Activated naive CD8-positive, alpha-beta T cell treated with anti-CD3 and anti-CD28 coated beads, Interleukin-2, amount 10 ng/mL, durations not matched to agents 7 days and 5 days (primary cell): Measurements from ENCODE around the gene HSPD1. TPM values are rescaled to one million over a fixed set of nuclear protein-coding genes. Genes with fewer than 3 reads are reported as not detected.
"Not testable (repeated sequence)": the region's sequence is repeated elsewhere in the genome, so short reads cannot be mapped to it uniquely, and the experiment has no call there.

Source experiments
- ATAC-seq: fragments of 150-1000 bp; cut with Tn5 transposase; one replicate; pipeline ENCODE4 v1.10.0; 2021; ENCODE audit warnings: low read depth, moderate library complexity
- POLR2A ChIA-PET: fragments of 350-600 bp; sonication (Branson Sonifier 250); formaldehyde crosslinking; loops from one replicate; lab custom pipeline; 2021; ENCODE audit warnings: antibody characterized with exemption; lab: Charles Lee
- DNase-seq: peaks from one replicate; pipeline ENCODE4 v3.0.0; 2021
- H3K27ac Mint-ChIP-seq: one replicate; pipeline ENCODE4 v1.8.0; 2022; ENCODE audit warnings: mild to moderate bottlenecking, mixed read lengths
- H3K27me3 Mint-ChIP-seq: one replicate; pipeline ENCODE4 v1.8.0; 2022; ENCODE audit warnings: mild to moderate bottlenecking, moderate library complexity, mixed read lengths
- H3K36me3 Mint-ChIP-seq: one replicate; pipeline ENCODE4 v1.8.0; 2021; ENCODE audit warnings: mild to moderate bottlenecking, mixed read lengths
- H3K4me1 Mint-ChIP-seq: one replicate; pipeline ENCODE4 v1.8.0; 2021; ENCODE audit warnings: mixed read lengths
- H3K4me3 Mint-ChIP-seq: one replicate; pipeline ENCODE4 v1.8.0; 2022; ENCODE audit warnings: mild to moderate bottlenecking, moderate library complexity, mixed read lengths
- H3K9me3 Mint-ChIP-seq: one replicate; pipeline ENCODE4 v1.8.0; 2021; ENCODE audit warnings: mixed read lengths
- total RNA-seq, 2 experiments: library from RNA; stranded (reverse); gene quantifications; one replicate each; pipeline ENCODE4 v1.2.3, GENCODE V29; 2021

The HSPD1 gene
- total RNA-seq, 2 experiments from 2014 or later: 190 to 195 TPM

DNA sequence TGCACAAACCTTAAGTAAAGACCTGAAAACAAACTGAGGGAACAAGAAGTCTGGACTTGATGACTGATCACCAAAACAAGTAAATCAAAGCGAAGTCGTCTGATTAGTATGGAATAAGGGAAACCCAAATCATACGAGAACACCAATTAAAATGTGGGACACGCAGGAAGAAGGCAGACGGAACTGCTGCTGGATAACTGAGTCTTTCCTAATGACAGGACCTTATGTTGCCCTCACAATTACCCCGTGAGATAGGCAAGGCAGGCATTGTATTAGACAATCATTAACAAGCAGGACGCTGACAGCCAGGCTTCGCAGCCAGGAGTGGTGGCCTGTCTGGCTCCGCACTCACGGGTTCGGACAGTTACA, 46.9 kb downstream of the HSPD1 start:
- H3K27ac Mint-ChIP-seq: peak overlapping the region; percentile 96
- H3K36me3 Mint-ChIP-seq: peaks cover 5% of the 10 kb centered on the region
- peaks cover 22% of the 10 kb centered on the region for H3K4me1 Mint-ChIP-seq
- DNase-seq (no peak), ATAC-seq (no peak)
- POLR2A ChIA-PET: interaction anchor here (0.5 to 3.9 kb wide), 18 partner anchors 9 to 528 kb away, joined by 3 to 75 read pairs (median 4); partner anchors contain the start of genes HSPD1, HSPE1, MOB4 and PGAP1
- no peaks in the 10 kb centered on the region for H3K27me3 Mint-ChIP-seq
- no peaks in the 10 kb centered on the region for H3K9me3 Mint-ChIP-seq
- H3K4me3 Mint-ChIP-seq: peak overlapping the region; percentile 88

DNA sequence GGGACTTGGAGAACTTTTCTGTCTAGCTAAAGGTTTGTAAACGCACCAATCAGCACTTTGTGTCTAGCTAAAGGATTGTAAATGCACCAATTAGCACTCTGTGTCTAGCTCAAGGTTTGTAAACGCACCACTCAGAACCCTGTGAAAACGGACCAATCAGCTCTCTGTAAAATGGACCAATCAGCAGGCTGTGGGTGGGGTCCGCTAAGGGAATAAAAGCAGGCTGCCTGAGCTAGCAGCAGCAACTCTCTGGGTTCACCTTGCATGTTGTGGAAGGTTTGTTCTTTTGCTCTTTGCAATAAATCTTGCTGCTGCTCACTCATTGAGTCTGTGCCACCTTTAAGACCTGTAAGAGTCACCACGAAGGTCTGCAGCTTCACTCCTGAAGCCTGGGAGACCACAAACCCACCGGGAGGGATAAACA, 48.7 kb downstream of the HSPD1 start:
- H3K36me3 Mint-ChIP-seq, H3K9me3 Mint-ChIP-seq, ATAC-seq, H3K27me3 Mint-ChIP-seq, DNase-seq, H3K4me3 Mint-ChIP-seq: not testable (repeated sequence)
- Mint-ChIP-seq H3K27ac (peak overlapping the region; percentile 48), H3K4me1 (peaks cover 18% of the 10 kb centered on the region)
- POLR2A ChIA-PET: interaction anchor here (0.6 to 1.7 kb wide), 4 partner anchors 8 to 49 kb away, joined by 3 to 9 read pairs (median 4); partner anchors contain the start of genes HSPD1, HSPE1 and SF3B1

GRCh38 chr2:197450465-197450864, 49.2 kb downstream of the HSPD1 start:
- Mint-ChIP-seq H3K27ac (no peak overlapping the region), H3K36me3 (no peaks in the 10 kb centered on the region), H3K4me3 (no peak overlapping the region), H3K9me3 (no peaks in the 10 kb centered on the region), H3K27me3 (peaks cover 3% of the 10 kb centered on the region), H3K4me1 (peaks cover 18% of the 10 kb centered on the region)
- no peak for ATAC-seq
- no peak for DNase-seq
- POLR2A ChIA-PET: interaction anchor here (0.6 to 1.7 kb wide), 4 partner anchors 8 to 49 kb away, joined by 3 to 9 read pairs (median 4); partner anchors contain the start of genes HSPD1, HSPE1 and SF3B1

GRCh38 chr2:197446844-197447243, 52.8 kb downstream of the HSPD1 start:
- ATAC-seq (no peak), DNase-seq (no peak)
- Mint-ChIP-seq H3K36me3 (no peaks in the 10 kb centered on the region), H3K27ac (no peak overlapping the region), H3K4me3 (no peak overlapping the region), H3K4me1 (peaks cover 7% of the 10 kb centered on the region), H3K9me3 (no peaks in the 10 kb centered on the region), H3K27me3 (peaks cover 5% of the 10 kb centered on the region)
- POLR2A ChIA-PET: interaction anchor here (1.0 kb wide), 1 partner anchor 11 kb away, joined by 3 read pairs; no protein-coding TSS in a partner anchor

- no peaks in the 10 kb centered on the region for H3K36me3 Mint-ChIP-seq
- POLR2A ChIA-PET: interaction anchor here (0.6 to 1.0 kb wide), 3 partner anchors 10 to 138 kb away, joined by 3 to 4 read pairs (median 3); no protein-coding TSS in a partner anchor
- no peaks in the 10 kb centered on the region for H3K9me3 Mint-ChIP-seq
- no peak overlapping the region for H3K4me3 Mint-ChIP-seq
- ATAC-seq: no peak
- H3K4me1 Mint-ChIP-seq: peaks cover 3% of the 10 kb centered on the region
- H3K27me3 Mint-ChIP-seq: peaks cover 5% of the 10 kb centered on the region
- no peak for DNase-seq
- no peak overlapping the region for H3K27ac Mint-ChIP-seq
Measured at GRCh38 chr2:197445746-197446145, 53.9 kb downstream of the HSPD1 start.

DNA sequence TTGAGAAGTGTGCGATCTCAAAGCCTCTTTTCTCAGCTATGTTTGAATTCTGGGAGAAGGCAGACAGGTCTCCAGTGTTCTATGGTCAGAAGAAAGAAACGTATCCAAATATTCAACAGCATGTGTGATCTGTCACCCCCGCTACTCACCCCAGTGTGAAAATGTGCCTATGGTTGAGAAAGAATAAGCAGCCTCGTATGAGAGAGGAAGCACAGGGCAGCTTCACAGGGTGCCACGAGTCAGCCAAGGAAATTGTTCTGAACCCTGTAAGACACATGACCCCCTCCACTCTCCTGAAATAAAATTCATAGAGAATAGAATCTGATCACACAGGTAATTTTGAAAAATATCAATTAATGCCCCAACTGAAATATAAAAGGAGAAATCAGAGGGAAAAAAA, 56.8 kb downstream of the HSPD1 start:
- Mint-ChIP-seq H3K36me3 (no peaks in the 10 kb centered on the region), H3K4me3 (no peak overlapping the region), H3K27me3 (peaks cover 5% of the 10 kb centered on the region), H3K4me1 (peaks cover 3% of the 10 kb centered on the region), H3K27ac (no peak overlapping the region), H3K9me3 (no peaks in the 10 kb centered on the region)
- DNase-seq (no peak), ATAC-seq (no peak)
- POLR2A ChIA-PET: interaction anchor here (1.2 to 1.4 kb wide), 2 partner anchors 8 to 10 kb away, joined by 3 to 4 read pairs; partner anchors contain the start of gene COQ10B

- Mint-ChIP-seq H3K27ac (no peak overlapping the region), H3K36me3 (no peaks in the 10 kb centered on the region), H3K27me3 (no peaks in the 10 kb centered on the region), H3K9me3 (no peaks in the 10 kb centered on the region), H3K4me3 (no peak overlapping the region), H3K4me1 (peaks cover 17% of the 10 kb centered on the region)
- ATAC-seq: no peak
- DNase-seq: no peak
- POLR2A ChIA-PET: interaction anchor here (5.6 kb wide), 1 partner anchor 17 kb away, joined by 75 read pairs; the partner anchor contains the start of gene COQ10B
Measured at GRCh38 chr2:197437380-197437779, 62.3 kb downstream of the HSPD1 start.

Other genes starting within 250 kb of the HSPD1 start
- gene ANKRD44, start 189.1 kb downstream of the HSPD1 start, total RNA-seq: 100 to 1,000 TPM; 240 to 243 TPM
- gene SF3B1, start 64.8 kb downstream of the HSPD1 start, total RNA-seq: 100 to 1,000 TPM; 388 to 392 TPM
- 10 to 100 TPM; 24.8 to 25.2 TPM for gene COQ10B, start 46.3 kb downstream of the HSPD1 start, total RNA-seq
- 10 to 100 TPM; 92.1 to 94.3 TPM for gene HSPE1, start 539 bp upstream of the HSPD1 start, total RNA-seq
- gene MOB4, start 16.2 kb upstream of the HSPD1 start, total RNA-seq: 10 to 100 TPM; 17.2 to 18.1 TPM
- under 1 TPM; 0.08 to 0.88 TPM for gene RFTN2, start 175.7 kb upstream of the HSPD1 start, total RNA-seq
- gene MARS2, start 205.5 kb upstream of the HSPD1 start, total RNA-seq: 10 to 100 TPM; 13.7 to 16.0 TPM